SU-DHL-6 (cell line): ENCODE results near the gene DCTN2.

Source experiments
- EZH2phosphoT487 ChIP-seq: fragments of 200-600 bp; sonication (generic), shearing (Covaris generic); conservative IDR thresholded peaks from 2 replicates; pipeline ENCODE4 v1.6.1; 2018; ENCODE audit warnings: mild to moderate bottlenecking, antibody characterized with exemption, low read length, moderate library complexity, mixed read lengths
- TF ChIP-seq, protein P1 (sequence below): fragments of 200-600 bp; sonication (generic); IDR thresholded peaks from one replicate; pipeline ENCODE4 v1.5.1; 2017; ENCODE audit warnings: antibody characterized with exemption, mild to moderate bottlenecking, low read length, moderate library complexity; ENCODE audit not compliant: insufficient read depth, poor library complexity, severe bottlenecking

DNA sequence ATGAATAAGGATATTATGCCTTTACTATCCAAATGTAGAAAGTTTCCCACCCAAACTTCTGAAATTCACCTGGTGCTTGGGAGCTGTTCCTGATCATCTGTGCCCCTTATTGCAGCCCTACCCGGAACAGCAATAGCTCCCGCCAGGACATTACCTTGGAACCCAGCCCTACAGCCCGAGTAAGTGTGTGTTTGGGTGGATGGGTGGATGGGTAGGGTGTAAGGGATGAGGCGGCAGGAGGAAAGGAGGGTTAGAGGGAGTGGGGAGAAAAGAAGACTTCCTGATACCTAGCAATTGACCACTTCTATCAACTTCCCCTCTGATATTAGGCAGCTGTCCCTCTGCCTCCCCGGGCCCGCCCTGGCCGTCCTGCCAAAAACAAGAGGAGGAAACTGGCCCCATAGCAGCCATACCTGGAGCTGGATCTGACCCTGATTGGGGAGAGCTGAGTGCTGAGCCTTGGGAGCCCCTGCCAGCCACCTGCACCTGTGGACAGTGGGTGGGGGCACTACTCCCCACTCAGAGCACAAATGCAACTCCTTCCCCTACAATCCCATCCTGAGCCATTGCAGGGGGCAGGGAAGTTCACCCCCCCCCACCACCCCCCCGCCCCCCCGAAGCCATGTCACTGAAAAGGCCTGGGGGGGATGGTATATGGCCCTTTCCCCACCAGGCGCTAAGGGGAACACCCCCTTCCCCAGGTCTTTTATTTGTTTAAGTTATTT, 18.0 kb downstream of the DCTN2 start:
- TF ChIP-seq, protein P1, sequence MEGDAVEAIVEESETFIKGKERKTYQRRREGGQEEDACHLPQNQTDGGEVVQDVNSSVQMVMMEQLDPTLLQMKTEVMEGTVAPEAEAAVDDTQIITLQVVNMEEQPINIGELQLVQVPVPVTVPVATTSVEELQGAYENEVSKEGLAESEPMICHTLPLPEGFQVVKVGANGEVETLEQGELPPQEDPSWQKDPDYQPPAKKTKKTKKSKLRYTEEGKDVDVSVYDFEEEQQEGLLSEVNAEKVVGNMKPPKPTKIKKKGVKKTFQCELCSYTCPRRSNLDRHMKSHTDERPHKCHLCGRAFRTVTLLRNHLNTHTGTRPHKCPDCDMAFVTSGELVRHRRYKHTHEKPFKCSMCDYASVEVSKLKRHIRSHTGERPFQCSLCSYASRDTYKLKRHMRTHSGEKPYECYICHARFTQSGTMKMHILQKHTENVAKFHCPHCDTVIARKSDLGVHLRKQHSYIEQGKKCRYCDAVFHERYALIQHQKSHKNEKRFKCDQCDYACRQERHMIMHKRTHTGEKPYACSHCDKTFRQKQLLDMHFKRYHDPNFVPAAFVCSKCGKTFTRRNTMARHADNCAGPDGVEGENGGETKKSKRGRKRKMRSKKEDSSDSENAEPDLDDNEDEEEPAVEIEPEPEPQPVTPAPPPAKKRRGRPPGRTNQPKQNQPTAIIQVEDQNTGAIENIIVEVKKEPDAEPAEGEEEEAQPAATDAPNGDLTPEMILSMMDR = no peak
- TF ChIP-seq EZH2phosphoT487 = no peak
